ENCODE results near the gene IMMP2L.

GRCh38 chr7:111096997-111097396 is 465.3 kb downstream of the IMMP2L start:
- TF ChIP-seq POLR2AphosphoS5 (IDR thresholded peaks at IDR 0.05; ENCODE audit: low read depth, low read length) (no peak), REST (IDR thresholded peaks at IDR 0.05; ENCODE audit: insufficient read depth in 1 of 2, low read depth in 2 of 2, low read length in 2 of 2) (no peak)
